HepG2 (cell line): Measurements from ENCODE around the gene GRHPR. TPM values are rescaled to one million over a fixed set of nuclear protein-coding genes. Genes with fewer than 3 reads are reported as not detected.
A peak's percentile ranks its signal among the peaks of the same experiment; 100 is the strongest.

Experiments
- ATF6 ChIP-seq: sonication (generic); formaldehyde crosslinking; conservative IDR thresholded peaks from 2 replicates; pipeline ENCODE4 v1.4.0; 2020; ENCODE audit warnings: missing genetic modification reagents
- CTCF ChIP-seq: sonication (generic); formaldehyde crosslinking; IDR thresholded peaks from 2 replicates; pipeline ENCODE4 v1.5.0; 2020; ENCODE audit warnings: mild to moderate bottlenecking, missing genetic modification reagents, moderate library complexity
- FOXJ3 ChIP-seq: sonication (generic); formaldehyde crosslinking; IDR thresholded peaks from 2 replicates; pipeline ENCODE4 v1.4.0; 2020; ENCODE audit warnings: missing genetic modification reagents, mild to moderate bottlenecking, borderline replicate concordance
- ISX ChIP-seq: sonication (generic); formaldehyde crosslinking; conservative IDR thresholded peaks from 2 replicates; pipeline ENCODE4 v1.5.0; 2020; ENCODE audit warnings: missing genetic modification reagents
- KLF11 ChIP-seq: IDR thresholded peaks from 2 replicates; pipeline ENCODE4 v1.6.1; 2016; ENCODE audit warnings: missing compliant biosample characterization
- MED13 ChIP-seq: sonication (generic); formaldehyde crosslinking; IDR thresholded peaks from 2 replicates; pipeline ENCODE4 v1.5.0; 2020; ENCODE audit warnings: missing genetic modification reagents
- PBX3 ChIP-seq: sonication (generic); formaldehyde crosslinking; IDR thresholded peaks from 2 replicates; pipeline ENCODE4 v1.8.1; 2023; ENCODE audit warnings: missing genetic modification reagents, inconsistent platforms, borderline replicate concordance
- PHF21A ChIP-seq: sonication (generic); formaldehyde crosslinking; IDR thresholded peaks from 2 replicates; pipeline ENCODE4 v1.5.0; 2020; ENCODE audit warnings: mild to moderate bottlenecking, missing genetic modification reagents
- PLSCR1 ChIP-seq: sonication (generic); formaldehyde crosslinking; IDR thresholded peaks from 2 replicates; pipeline ENCODE4 v1.5.0; 2020; ENCODE audit warnings: missing genetic modification reagents, mild to moderate bottlenecking, borderline replicate concordance
- POLR2AphosphoS5 ChIP-seq: IDR thresholded peaks from 2 replicates; pipeline ENCODE4 v1.6.1; 2012; ENCODE audit warnings: low read depth, low read length
- RELA ChIP-seq: sonication (generic); formaldehyde crosslinking; IDR thresholded peaks from 2 replicates; pipeline ENCODE4 v1.4.0; 2020; ENCODE audit warnings: missing genetic modification reagents
- SMARCE1 ChIP-seq: fragments of 450-650 bp; IDR thresholded peaks from 2 replicates; pipeline ENCODE4 v1.6.1; 2017; ENCODE audit warnings: borderline replicate concordance
- TRIM22 ChIP-seq: fragments of 450-650 bp; IDR thresholded peaks from 2 replicates; pipeline ENCODE4 v1.6.1; 2017
- ZBTB7B ChIP-seq: sonication (generic); formaldehyde crosslinking; IDR thresholded peaks from 2 replicates; pipeline ENCODE4 v1.4.0; 2020; ENCODE audit warnings: missing genetic modification reagents
- ZBTB8A ChIP-seq: sonication (generic); formaldehyde crosslinking; IDR thresholded peaks from 2 replicates; pipeline ENCODE4 v1.4.0; 2020; ENCODE audit warnings: mild to moderate bottlenecking, low read depth, missing genetic modification reagents, borderline replicate concordance
- ZFYVE20 ChIP-seq: sonication (generic); formaldehyde crosslinking; IDR thresholded peaks from 2 replicates; pipeline ENCODE4 v1.8.0; 2023; ENCODE audit warnings: low read depth, mild to moderate bottlenecking, moderate library complexity, missing genetic modification reagents, borderline replicate concordance
- ZNF143 ChIP-seq: sonication (generic); formaldehyde crosslinking; IDR thresholded peaks from 2 replicates; pipeline ENCODE4 v1.4.0; 2020; ENCODE audit warnings: missing genetic modification reagents
- ZNF17 ChIP-seq: sonication (generic); formaldehyde crosslinking; IDR thresholded peaks from 2 replicates; pipeline ENCODE4 v1.5.0; 2020; ENCODE audit warnings: mild to moderate bottlenecking, missing genetic modification reagents
- ZNF205 ChIP-seq: IDR thresholded peaks from 2 replicates; pipeline ENCODE4 v1.6.1; 2018; ENCODE audit warnings: missing biosample characterization, missing genetic modification reagents
- ZNF501 ChIP-seq: sonication (generic); formaldehyde crosslinking; IDR thresholded peaks from 2 replicates; pipeline ENCODE4 v1.5.1; 2020; ENCODE audit warnings: mild to moderate bottlenecking, moderate library complexity, missing genetic modification reagents
- ZNF770 ChIP-seq: sonication (generic); formaldehyde crosslinking; IDR thresholded peaks from 2 replicates; pipeline ENCODE4 v1.5.0; 2020; ENCODE audit warnings: mild to moderate bottlenecking, missing genetic modification reagents
- ZSCAN12 ChIP-seq: sonication (generic); formaldehyde crosslinking; IDR thresholded peaks from 2 replicates; pipeline ENCODE4 v1.9.0; 2021; ENCODE audit warnings: mild to moderate bottlenecking, missing genetic modification reagents
- polyA plus RNA-seq, 8 experiments: library from polyadenylated mRNA; depleted of rRNA in 3 of 8; stranded (reverse) in 7 of 8; unstranded in 1 of 8; fragments of >200 nt; fragmentation: Illumina TruSeq in 4 of 8; extraction: Trizol in 4 of 8; gene quantifications; 2 replicates each; pipeline versions ENCODE4 v1.2.1 to v1.2.3, GENCODE V29; 2011 to 2016; ENCODE audit warnings: low read depth in 4 of 8, missing spikeins in 1 of 8, mixed read lengths in 1 of 8; ENCODE audit not compliant: insufficient read depth in 1 of 8
- total RNA-seq, 5 experiments: library from RNA; depleted of rRNA; stranded (reverse); fragments of >200 nt; fragmentation: Illumina TruSeq; extraction: Trizol; gene quantifications; 2 replicates each; pipeline ENCODE4 v1.2.3, GENCODE V29; 2016; ENCODE audit warnings: low read depth in 1 of 5

The GRHPR gene
- total and polyA plus RNA-seq, 2 of the 13 experiments (the other 11 are each of a cell fraction or from before 2014, with no cell fraction given): 113 to 115 TPM

GRCh38 chr9:37415011-37415719 is 7.3 kb upstream of the GRHPR start (continued):
- TF ChIP-seq ZBTB7B: no peak
- no peak for TF ChIP-seq FOXJ3
- peak; percentile 55; the same call in 1 of the 2 replicates for TF ChIP-seq PHF21A (CRISPR knock-in tag)
- TF ChIP-seq ZNF143: no peak
- no peak for TF ChIP-seq TRIM22
- TF ChIP-seq ZNF17 (CRISPR knock-in tag): no peak
- TF ChIP-seq ZNF501 (CRISPR knock-in tag): no peak
- TF ChIP-seq ZBTB8A (CRISPR knock-in tag): no peak
- TF ChIP-seq ZNF770 (CRISPR knock-in tag): no peak; the same call in 1 of the 2 replicates
- peak; percentile 90 for TF ChIP-seq CTCF
- no peak for TF ChIP-seq KLF11
- TF ChIP-seq ATF6 (CRISPR knock-in tag): no peak
- TF ChIP-seq PBX3 (CRISPR knock-in tag): no peak
- TF ChIP-seq SMARCE1: no peak
- no peak for TF ChIP-seq ZSCAN12 (CRISPR knock-in tag)
- TF ChIP-seq MED13 (CRISPR knock-in tag): no peak
- no peak for TF ChIP-seq ISX (CRISPR knock-in tag)
- no peak for TF ChIP-seq RELA (CRISPR knock-in tag)
- no peak for TF ChIP-seq ZFYVE20
- TF ChIP-seq POLR2AphosphoS5: no peak
- no peak for TF ChIP-seq PLSCR1 (CRISPR knock-in tag)
- no peak for TF ChIP-seq ZNF205 (CRISPR knock-in tag)
